ENCODE results near the gene SMIM15.
"Not testable (repeated sequence)": the region's sequence is repeated elsewhere in the genome, so short reads cannot be mapped to it uniquely, and the experiment has no call there.

Gene SMIM15, protein sequence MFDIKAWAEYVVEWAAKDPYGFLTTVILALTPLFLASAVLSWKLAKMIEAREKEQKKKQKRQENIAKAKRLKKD

DNA sequence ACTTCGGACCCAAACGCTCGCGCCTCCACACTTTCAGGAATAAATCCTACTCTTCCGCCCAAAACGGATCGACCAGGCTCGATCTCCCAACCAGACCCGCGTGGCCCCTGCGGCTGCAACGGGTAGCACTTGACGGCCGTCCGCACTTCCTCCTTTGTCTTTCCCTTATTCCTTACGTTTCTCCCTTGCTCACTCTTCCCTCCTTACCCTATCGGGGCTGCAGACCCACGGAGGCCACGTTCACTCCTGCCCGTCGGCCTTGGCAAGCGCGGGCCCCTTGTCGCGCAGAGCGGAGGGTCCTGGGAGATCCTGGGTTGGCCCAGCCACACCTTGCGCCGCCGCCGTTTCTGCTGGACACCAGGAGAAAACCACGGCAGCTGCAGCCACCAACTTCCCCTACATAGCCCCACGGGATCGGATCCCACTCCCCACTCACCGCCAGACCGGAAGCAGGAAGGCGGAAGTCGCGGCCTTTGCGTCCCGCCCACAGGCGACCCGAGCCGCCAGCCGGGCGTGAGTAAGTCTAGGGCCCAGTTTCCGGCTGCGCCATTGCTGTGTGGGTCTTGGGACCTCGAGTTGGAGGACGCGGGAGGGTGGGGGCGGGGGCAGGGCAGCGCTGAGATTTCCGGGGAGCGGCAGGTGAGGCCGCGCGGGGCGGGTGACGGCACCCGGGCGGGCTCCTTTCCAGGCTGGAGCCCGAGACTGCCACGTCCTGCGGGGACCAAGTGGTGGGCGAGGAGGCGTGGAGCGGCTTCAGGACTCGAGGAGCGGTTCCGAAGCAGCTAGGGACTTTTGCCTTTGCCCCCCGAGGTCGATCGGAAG is at the start of gene SMIM15:
Gene SMIM15 (minus strand): TSS at position 459 of the 822 bp plus-strand sequence. CDS start 2,297 bp downstream, outside the sequence.
- DNase-seq = peak; percentile 68 to 78

DNA sequence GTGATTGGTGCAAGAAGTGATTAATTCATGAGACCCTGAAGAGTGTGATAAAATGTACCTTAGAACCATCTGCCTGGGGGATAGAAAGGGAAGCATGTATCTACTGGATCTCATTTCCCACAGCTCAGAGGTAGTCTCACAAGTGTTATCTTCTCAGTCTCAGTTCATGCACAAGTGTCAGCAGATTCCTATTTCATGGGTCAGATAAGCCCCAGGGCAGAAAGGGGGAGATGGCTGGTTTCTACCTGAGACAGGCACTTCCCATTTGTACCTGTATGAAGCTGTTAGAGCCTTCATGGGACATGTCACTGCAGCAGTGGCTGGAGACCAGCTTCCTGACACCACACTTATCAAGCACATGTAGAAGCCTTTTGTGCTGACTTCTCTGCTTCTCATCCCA is 45.6 kb upstream of the SMIM15 start:
- no peak for DNase-seq

DNA sequence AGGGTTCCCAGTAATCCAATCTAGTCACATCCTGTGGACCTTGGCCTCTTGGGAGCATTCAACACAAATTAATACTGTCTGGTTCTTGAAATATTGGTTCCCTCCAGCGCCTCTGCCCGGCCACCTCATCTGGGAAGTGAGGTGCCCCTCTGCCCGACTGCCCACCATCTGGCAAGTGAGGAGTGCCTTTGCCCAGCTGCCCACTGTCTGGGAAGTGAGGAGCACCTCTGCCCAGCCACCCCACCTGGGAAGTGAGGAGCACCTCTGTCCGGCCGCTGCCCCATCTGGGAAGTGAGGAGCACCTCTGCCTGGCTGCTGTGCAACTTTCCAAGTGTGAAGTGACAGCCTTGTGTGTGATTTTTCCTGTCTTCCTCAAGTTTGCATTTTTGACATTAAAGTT is 42.7 kb upstream of the SMIM15 start:
- no peak for DNase-seq

DNA sequence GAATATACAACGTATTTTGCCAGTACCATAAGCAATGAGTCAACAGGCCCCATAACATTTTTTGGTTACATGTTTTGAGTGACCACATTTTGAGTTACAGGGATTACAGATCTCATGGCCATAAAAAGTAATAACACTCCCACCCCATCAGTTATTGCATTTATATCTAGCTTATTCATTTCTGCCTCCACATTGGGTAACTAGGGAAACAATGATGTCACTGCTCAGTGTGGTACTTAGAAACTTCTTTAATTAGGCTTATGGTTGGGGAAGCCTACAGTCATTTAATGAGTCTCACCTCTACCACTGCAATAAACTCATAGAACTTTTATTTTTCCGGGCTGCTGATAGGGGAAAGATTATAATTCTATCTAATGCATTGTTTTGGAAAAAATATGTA is 39.9 kb upstream of the SMIM15 start:
- DNase-seq = no peak

DNA sequence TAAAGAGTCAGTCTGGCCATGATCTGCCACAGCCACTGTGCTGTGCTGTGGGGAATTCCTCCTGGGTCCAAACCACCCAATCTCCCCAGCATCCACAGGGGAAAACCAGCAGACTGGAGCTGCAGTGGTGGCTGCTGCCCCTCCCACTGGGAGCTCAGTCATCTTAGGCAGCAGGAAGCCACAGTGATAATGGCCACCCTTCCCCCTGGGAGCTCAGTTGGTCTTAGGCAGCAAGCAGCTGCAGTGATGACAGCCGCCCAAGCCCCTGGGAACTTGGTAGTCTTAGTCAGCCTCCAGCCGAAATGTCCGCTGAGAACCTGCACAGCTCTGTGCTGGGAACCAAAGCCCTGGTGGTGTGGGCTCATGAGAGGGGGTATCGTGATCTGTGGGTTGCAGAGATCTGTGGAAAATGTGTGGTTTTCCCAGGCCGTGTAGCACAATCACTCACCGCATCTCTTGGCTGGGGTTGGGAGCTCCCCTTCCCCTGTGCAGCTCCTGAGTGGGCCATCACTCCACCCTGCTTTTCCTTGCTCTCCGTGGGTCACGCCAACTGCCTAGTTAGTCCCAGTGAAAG is 38.4 kb upstream of the SMIM15 start:
- no peak for DNase-seq

DNA sequence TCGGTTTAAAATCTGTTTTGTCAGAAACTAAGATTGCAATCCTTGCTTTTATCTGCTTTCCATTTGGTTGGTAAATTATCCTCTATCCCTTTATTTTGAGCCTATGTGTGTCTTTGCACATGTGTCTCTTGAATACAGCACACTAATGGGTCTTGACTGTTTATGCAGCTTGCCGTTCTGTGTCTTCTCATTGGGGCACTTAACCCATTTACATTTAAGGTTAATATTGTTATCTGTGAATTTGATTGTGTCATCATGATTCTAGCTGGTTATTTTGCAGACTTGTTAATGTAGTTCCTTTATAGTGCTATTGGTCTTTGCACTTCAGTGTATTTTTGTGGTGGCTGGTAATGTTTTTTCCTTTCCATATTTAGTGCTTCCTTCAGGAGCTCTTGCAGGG is 36.3 kb upstream of the SMIM15 start:
- DNase-seq = no peak

DNA sequence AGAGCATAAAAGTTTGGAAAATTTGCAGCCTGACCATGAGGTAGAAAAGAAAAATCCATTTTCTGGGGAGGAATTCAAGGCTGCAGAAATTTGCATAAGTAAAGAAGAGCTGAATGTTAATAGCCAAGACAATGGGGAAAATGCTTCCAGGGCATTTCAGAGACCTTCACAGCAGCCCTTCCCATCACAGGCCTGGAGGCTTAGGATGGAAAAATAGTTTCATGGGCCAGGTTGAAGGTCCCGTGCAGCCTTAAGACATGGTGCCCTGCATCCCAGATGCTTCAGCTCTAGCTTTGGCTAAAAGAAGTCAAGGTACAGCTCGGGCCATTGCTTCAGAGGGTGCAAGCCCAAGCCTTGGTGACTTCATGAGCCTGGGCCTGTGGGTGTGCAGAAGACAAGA is 25.6 kb upstream of the SMIM15 start:
- not testable (repeated sequence) for DNase-seq

DNA sequence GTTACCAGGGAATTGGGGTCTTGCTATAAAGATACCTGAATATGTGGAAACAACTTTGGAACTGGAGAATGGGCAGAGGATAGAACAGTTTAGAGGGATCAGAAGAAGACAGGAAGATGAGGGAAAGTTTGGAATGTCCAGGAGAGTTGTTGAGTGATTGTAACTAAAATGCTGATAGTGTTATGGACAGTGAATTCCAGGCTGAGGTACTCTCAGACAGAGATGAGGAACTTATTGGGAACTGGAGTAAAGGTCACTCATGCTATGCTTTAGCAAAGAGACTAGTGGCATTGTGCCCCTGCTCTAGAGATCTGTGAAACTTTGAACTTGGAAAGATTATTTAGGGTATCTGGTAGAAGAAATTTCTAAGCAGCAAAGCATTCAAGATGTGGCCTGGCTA is 25.1 kb upstream of the SMIM15 start:
- not testable (repeated sequence) for DNase-seq

DNA sequence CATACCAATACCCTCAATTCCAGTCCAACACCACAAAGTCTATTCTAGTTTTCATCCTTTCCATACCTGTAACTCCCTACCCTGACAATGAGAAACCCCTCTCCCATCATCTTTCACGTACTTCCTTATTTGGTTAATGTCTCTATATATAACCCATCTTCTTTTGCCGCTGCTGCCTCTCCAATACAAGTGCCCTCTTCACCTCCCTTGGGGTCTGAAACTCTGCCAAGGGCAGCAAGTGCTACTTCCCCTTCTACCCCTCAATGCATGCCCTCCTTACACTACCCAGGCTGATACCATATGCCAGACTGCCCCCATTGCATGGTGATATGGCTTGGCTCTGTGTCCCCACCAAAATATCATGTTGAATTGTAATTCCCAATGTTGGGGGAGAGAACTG is 24.4 kb upstream of the SMIM15 start:
- DNase-seq = peak in 1 of 2 donors; percentile 45

DNA sequence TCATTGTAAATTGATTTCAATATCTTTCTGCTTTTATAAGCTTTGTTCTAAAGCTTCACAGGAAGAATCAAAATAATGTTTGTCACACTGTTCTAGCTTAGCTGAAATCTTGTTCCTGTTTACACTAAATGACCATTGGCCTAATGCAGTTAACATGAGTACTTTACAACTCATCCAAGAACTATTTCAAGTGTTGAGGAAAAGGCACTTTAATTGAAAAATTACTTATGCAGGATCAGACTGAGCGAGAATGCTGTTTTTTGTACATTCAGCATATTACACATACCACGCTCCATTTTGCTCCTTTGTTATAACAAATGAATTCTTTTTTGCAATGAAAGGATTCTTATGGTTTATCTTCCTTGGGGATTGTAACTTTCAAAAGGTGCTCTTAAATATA is 22.4 kb upstream of the SMIM15 start:
- DNase-seq = no peak

DNA sequence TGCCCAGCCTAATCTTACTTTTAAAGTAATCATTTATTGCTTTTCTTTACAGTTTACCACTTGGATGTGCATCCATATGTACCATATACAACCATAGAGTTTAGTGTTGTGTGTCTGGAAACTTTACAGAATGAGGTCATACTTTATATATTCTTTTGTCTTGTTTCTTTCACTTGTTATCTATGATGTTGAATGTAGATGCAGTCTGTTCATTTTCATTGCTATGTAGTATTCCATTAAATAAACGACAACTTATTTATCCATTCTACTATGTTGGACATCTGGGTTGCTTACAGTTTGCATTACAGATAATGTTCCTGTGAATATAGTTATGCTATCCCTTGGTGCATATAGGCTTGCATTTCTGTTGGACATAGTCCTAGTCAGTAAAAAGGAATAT is 21.3 kb upstream of the SMIM15 start:
- no peak for DNase-seq

DNA sequence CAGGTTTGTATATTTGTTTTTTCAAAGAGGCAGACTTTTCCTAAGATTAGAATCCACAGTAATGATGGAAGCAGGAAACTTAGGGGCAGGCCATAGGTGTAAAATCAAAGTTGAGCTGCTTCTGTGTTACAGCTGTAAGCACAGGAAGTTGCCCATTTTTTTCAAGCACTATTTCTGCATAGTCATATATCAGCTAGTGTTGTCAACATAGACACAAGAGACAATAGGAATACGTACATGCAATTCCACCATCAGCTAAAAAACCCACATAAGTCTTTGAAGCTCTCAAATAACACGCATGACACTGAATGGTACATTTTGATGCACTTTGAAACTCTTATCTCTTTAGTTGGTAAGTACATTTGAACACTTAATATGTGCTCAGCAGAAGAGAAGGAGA is 20.2 kb upstream of the SMIM15 start:
- peak in 1 of 2 donors; percentile 55 for DNase-seq

DNA sequence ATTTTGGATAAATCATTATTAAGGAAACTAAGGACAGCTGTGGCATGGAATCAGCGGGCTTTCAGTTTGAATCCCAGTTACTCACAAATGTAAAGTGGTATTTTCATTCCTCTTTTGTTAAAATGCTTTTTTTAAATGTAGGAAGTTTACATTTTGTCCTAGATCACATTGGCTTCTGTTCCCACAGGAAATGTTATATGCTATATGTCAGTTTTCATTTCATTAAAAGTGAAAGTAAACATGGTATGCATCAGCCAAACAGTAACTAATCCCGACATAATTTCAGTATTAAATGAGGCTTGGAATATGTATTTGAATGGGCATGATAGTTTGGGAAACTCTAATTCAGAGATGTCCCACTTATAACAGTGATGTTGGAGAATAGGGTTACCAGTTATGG is 18.6 kb upstream of the SMIM15 start:
- DNase-seq = no peak

DNA sequence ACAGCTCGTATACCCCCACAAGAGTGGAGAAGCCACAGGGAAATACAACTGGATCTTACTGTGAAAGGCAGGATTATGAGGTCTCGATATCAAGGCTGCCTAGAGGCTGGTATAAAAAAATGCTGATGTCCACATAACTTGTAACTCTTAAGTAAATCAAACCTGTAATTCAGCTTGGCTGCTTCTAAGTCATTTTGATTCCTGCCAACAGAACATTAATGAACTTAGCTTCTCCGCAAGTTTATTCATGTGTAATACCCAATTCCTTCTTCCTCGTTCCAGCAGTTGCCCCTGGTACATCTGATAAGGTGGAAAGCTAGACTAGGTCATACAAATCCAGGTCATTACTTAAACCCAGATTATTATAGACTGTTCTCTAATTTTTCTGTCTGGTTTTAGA is 16.4 kb upstream of the SMIM15 start:
- no peak for DNase-seq

DNA sequence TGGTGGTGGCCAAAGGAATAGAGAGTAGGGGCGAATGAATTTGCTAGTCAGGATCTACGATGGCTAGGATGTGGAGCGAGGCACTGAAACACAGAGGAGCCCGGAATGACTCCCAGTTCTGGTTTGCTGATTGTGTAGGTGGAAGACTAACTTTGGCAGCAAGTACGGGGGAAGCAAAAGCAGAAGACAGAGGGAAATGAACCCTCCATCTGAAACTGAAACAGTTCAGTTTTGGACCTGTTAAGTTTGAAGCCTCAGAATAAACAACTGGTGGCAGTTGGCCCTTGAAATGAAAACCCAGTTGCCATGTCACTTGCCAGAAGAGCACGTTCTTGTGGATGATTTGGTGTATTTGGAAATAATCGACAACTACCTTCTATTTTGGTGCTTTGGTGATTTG is 15.4 kb upstream of the SMIM15 start:
- DNase-seq = no peak

DNA sequence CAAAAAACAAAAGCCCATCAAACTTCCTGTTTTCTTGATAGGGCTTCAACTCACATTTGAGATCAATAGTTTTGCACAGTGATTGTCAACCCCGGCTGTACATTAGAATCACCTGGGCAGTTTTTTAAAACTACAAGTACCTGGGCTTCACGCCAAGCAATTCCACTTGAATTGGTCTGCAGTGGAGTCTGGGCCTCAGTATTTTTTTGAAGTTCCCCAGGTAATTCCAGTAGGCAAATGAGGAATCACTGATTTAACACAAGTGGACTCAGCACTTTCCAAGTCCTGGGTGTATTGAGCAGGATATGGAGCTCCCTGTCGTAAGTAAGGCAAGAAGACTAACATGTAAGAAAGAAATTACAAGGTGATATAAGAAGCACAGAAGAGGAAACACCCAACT is 14.8 kb upstream of the SMIM15 start:
- DNase-seq = no peak

DNA sequence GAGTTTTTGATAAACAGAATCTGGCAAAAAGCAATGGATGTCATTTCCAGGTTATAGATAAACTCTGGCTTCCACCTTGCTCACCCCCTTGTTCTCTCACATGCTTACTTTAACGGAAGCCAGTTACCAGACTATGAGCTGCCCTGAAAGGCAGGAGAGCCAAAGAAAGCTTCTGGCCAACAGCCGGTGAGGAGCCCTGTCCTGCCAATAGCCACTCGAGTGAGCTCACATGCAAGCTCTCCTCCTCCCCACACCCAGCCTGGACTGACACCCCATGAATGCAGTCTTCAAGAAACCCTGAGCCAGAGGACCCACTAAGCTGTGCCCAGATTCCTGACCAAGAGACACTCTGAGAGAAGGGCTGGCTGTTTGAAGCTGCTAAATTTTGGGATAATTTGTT is 14.4 kb upstream of the SMIM15 start:
- no peak for DNase-seq

DNA sequence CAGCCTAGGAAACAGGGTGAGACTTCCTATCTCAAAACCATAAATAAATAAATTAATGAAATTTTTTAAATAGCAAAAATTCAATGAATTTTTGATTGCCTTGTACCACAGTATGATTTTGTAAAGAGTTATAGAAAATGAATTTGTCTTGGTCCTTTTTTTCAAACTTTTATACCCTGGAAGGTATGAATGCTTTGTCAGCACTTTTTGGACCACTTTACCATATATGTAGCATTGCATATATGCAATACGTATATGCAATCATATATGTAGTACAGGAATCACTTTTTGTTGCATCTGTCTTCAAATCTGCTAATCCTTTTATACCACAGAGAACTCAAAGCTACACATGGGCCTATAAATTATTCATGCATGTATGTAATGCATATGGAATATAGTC is 9.2 kb upstream of the SMIM15 start:
- no peak for DNase-seq

DNA sequence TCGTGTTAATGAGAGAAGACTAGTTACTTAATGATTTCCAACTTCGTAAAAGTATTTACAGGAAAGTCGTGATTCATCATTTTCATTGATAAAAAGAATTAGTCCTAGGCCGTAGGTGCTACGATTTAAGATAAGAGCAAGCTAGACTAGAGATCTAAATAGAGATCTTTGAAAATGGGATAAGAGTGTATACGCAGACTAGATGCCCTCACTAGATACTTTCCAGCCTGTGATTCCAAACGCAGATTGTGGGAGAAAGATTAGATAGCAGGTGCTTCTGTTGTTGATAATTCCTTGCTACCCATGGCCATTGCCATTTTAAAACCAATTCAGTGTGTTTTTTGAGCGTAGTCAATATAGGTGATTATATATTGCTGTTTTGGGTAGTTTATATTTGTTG is 6.7 kb upstream of the SMIM15 start:
- no peak for DNase-seq

DNA sequence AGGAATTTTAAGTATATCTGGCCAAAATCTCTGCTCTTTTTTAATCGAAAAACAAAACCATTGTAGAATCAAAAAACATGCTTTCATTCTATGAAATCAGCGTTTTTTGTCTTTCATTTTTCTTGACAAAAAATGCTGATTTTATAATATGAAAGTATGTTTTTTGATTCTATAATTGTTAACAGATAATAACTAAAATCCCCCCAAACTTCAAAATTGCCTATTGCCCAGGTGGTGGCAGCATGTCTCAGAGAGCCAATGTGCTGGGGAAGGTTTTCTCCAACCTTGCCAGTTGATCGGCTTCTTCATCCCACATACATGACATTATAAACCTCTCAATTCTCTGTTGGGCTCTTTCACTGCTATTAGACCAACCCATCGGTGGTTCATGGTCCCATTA is 5.1 kb upstream of the SMIM15 start:
- DNase-seq = peak in 1 of 2 donors; percentile 46

DNA sequence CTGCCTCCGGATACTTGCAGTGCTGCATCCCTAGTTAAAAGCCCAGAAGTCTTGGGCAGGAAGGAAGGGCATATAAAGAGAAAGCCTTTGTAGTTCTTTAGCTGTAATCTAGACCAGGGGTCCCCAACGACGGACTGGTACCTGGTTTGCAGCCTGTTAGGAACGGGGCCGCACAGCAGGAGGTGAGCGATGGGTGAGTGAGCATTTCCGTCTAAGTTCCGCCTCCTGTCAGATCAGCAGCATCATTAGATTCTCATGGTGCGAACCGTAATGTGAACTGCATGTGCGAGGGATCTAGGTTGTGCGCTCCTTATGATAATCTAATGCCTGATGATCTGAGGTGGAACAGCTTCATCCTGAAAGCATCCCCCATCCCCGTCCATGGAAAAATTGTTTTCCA is 1.6 kb upstream of the SMIM15 start:
- no peak for DNase-seq

DNA sequence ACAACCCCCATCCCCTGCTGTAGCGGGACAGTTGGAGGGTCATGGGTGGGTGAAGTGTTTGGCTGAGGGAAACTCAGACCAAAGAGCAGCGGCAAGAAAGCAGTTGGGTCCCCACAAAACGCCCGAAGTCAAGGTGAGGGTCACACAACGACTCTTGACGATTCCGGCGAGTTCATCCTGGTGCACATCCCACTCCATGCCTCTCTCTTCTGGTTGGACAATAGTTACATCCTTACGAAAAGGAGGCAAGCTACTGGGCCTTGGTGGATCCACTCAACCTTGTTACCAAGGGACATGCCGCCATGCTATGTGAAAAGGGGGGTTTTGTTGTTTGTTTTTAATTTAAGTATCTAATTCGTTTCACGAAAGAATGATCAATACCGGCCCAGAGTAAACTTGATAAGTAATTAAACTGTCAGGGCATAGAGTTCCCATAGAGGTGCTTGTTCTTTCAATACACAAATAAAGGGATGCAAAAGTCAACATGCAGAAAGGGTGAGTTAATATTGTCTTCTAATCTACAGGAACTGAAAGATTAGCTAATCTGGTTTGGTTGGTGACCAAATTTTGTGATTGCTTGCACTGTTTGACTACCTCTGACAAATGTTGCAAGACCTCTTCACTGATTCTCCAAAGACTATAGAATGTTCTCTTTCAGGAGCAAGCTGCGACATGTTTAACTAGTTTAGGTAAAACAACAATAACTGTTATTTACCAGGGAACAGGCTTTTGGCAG is 732 bp upstream of the SMIM15 start:
- DNase-seq = no peak

DNA sequence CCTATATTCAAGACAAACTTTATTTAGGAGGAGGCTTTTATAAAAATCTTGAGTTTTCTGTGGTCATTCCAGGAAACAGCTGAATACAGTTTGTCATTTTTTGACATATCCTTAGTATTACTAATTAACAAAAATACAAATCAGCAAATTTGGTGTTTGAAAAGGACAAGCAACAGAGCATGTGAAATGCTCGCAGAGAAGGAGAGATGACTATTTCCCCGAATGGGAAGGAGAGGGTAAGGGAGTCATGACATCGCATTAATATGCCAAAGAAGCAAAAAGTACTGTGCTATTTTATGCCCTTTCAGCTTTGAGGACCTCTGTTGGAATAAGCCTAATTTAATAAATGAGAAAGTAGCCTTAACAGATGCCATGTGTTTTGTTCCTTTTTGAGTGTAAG is 1.8 kb downstream of the SMIM15 start:
- no peak for DNase-seq

DNA sequence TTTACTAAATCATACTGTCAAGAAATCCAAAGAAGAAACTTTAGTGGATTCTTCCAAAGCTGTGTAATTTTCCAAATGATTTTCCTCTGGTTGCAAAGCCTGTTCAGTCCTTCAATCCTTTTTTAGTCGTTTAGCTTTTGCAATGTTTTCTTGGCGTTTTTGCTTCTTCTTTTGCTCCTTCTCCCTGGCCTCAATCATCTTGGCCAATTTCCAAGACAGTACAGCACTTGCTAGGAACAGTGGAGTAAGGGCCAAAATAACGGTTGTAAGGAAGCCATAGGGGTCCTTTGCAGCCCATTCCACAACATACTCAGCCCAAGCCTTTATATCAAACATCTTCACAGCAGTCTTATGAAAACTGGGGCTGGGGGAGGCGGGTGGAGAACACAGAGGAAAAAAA is 2.4 kb downstream of the SMIM15 start:
- DNase-seq = no peak
